Choroid plexus epithelial cell (primary cell): ENCODE results near the gene PLEKHH2.

Experiments used
- DNase-seq: peaks from one replicate; pipeline ENCODE4 v3.0.0-alpha.2; 2010; ENCODE audit warnings: low read depth
- H3K4me3 ChIP-seq: 2 replicates; pipeline ENCODE4 v1.5.1; 2011; ENCODE audit warnings: low read depth, mild to moderate bottlenecking, control low read depth, low read length, moderate library complexity
- TF ChIP-seq, protein P1 (sequence below): conservative IDR thresholded peaks from 2 replicates; pipeline ENCODE4 v1.5.1; 2011; ENCODE audit warnings: low read depth, mild to moderate bottlenecking, control low read depth, inconsistent platforms, low read length, moderate library complexity

The PLEKHH2 gene

DNA sequence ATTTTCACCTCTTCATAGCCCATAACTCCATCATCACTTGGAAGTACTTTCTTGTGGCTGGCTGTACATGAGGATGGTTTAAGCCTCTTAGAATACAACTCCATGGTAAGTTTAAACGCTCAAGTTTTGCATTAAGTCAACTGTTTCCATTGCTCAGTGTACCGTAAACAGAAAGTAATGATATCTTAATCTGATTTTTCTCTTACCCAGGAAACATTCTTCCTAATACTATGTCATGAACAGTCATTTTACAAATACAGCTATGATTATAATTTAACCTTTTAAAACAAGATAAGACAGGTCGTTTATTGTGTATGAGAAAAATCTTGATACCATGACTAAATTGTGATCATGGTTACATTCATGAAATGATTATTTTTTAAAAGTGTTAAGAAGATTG is 125.2 kb downstream of the PLEKHH2 start:
- TF ChIP-seq, protein P1, sequence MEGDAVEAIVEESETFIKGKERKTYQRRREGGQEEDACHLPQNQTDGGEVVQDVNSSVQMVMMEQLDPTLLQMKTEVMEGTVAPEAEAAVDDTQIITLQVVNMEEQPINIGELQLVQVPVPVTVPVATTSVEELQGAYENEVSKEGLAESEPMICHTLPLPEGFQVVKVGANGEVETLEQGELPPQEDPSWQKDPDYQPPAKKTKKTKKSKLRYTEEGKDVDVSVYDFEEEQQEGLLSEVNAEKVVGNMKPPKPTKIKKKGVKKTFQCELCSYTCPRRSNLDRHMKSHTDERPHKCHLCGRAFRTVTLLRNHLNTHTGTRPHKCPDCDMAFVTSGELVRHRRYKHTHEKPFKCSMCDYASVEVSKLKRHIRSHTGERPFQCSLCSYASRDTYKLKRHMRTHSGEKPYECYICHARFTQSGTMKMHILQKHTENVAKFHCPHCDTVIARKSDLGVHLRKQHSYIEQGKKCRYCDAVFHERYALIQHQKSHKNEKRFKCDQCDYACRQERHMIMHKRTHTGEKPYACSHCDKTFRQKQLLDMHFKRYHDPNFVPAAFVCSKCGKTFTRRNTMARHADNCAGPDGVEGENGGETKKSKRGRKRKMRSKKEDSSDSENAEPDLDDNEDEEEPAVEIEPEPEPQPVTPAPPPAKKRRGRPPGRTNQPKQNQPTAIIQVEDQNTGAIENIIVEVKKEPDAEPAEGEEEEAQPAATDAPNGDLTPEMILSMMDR = no peak
- DNase-seq = peak; percentile 23
- no peak overlapping the region for H3K4me3 ChIP-seq

DNA sequence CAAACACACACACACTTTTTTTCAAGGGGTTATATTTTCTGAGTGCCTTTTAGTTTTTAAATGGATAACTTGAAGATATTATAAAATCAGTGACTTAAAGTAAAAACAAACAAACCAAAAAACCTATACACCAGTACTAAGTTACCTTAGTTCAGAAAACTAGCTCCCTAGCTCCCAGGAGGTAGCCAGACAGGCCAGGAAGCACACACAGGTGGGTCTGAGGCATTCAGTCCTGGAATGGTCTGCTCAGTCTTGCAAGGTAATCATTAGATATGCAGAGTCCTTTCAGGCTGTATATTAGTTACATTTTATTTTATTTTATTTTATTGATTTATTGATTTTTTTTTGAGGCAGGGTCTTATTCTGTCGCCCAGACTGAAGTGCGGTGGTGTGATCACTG is 126.0 kb downstream of the PLEKHH2 start:
- no peak for DNase-seq
- TF ChIP-seq, protein P1 = no peak
- no peak overlapping the region for H3K4me3 ChIP-seq

DNA sequence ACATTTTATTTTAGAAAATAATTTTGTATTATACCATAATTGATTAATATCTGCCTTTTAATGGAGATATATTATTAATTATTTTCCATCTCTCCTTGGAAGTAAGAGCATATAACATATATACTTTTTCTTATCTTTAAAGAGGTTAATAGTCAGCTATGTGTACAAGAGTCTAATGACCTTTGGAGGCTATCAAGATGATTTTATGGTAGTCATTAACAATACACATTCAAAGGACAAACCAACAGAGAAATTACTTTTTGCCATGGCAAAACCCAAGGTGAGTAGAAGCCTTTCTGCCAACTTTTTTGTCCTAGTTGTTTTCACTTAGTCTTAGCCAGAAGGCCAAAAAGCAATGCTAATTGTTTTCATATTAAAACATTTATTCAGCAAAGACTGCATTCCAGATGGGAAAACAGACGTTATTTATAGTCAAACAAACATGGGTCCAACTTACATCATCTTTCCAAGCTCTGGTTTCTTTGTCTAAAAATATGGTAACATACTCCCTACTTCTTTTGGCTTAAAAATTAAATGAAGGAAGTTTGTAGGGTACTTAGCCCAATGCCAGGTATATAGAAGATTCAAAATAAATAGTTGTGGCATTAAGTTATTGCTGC is 127.1 kb downstream of the PLEKHH2 start:
- no peak overlapping the region for H3K4me3 ChIP-seq
- no peak for DNase-seq
- TF ChIP-seq, protein P1 = no peak

DNA sequence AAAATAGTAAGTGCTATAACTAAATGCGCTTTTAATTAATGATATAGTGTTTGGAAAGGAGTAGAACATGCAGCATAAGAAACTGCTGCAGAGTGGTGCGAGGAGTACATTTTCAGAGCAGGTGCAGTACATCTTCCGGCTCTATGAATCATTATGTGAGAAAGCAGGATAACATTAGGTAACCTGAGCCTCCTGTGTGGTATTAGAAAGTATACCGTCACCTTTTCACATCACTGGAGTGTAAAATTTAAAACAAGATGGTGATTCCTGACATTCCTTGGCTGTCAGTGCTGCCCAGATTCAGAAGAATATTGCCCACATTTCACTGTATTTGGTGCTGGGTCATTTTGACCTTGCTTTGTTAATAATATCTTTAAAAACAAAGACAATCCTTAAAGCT is 128.9 kb downstream of the PLEKHH2 start:
- TF ChIP-seq, protein P1 = no peak
- H3K4me3 ChIP-seq = no peak overlapping the region
- no peak for DNase-seq

DNA sequence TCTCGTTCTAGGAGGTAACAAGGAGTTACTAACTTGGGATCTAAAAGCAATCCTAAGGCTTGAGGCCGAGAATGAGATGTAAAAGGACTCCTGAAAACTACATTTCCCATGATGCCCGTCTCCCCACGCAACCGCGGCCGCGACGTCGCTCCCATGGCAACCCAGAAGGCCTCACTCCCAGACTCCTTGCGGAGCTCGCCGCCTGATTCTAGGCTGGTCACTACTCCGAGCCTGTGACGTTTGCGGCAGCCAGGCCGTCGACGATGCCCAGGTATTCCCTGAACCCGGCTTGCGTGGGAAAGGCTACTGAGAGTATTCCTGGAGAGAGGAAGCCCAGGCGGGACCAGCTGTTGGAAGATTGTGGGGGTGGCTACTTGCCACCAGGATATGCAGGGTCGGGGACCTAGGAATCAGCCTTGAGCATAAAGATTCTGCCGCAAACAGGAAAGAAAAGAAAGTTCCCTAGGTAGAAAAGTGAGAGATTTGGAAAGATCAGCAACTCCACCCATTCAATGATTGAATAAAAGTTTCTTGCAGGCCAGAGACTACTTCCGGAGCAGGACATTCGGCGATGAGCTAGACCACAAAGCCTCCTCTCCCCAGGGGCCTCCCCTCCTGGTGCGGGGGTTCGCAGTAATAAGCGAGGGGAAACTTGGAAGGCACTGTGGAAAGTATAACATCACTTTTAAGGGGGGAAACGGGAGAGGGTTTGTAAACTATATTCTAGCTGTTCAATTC is 137.0 kb downstream of the PLEKHH2 start, which contains the start of gene DYNC2LI1:
TSS of gene DYNC2LI1 (plus strand) at position 164 of the 738 bp plus-strand sequence. CDS start at position 264, 100 bp downstream.
- DNase-seq = peak; percentile 93
- peak within 1 kb of the TSS; percentile 76 for H3K4me3 ChIP-seq
- TF ChIP-seq, protein P1 = no peak

DNA sequence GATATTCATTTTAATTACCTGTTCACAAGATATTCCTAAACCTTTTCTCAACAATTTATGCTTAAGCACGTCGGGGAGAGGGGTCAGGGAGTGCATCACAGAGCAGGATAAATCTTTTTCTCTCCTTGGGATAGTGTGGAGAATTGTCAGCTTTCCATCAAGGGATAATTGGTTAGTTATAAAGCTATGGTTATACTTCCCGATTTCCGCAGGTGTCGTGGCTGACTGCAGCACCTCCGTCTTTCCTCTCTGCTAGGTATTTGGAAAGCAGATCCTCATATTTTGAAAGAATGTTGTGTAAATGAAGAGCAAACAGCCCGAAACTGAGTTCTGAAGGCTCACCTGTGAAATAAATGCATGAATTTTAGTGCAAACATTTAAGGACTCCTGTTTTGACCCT is 137.6 kb downstream of the PLEKHH2 start:
- TF ChIP-seq, protein P1 = no peak
- no peak for DNase-seq
- H3K4me3 ChIP-seq = peak overlapping the region; percentile 76

DNA sequence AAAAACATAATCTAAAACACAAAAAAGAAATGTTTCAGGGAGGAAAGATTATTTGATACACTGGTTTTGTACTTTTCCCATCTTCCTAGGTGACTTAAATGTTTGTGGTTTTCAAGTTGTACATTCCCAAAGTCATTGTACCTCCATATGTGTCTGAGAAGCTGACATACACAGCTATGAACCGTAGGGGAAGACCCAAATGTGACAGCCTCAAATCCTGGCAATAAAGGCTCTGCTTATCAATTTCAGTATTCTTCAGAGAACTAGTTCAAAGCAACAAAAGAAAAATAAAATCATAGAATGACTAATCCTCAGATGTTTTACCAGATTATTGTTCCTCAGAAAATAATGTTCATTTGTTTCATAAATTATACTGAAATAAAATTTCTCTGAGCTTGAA is 139.3 kb downstream of the PLEKHH2 start:
- TF ChIP-seq, protein P1 = no peak
- no peak overlapping the region for H3K4me3 ChIP-seq
- DNase-seq = no peak
